Neural crest cell (in vitro differentiated cells): ENCODE data around the gene PI4KA. TPM values are rescaled to one million over a fixed set of nuclear protein-coding genes. Genes with fewer than 3 reads are reported as not detected.

Experiments
- DNase-seq: peaks from one replicate; pipeline ENCODE4 v3.0.0; 2021; ENCODE audit warnings: low read depth, mixed read lengths, low spot score
- H3K27ac Mint-ChIP-seq: one replicate; pipeline ENCODE4 v1.8.0; 2021; ENCODE audit warnings: mild to moderate bottlenecking, mixed read lengths; ENCODE audit not compliant: unreplicated experiment
- H3K27me3 Mint-ChIP-seq: 2 replicates; pipeline ENCODE4 v1.8.0; 2021; ENCODE audit warnings: low read depth, mild to moderate bottlenecking, mixed read lengths
- H3K36me3 Mint-ChIP-seq: 2 replicates; pipeline ENCODE4 v1.8.0; 2021; ENCODE audit warnings: low read depth, mild to moderate bottlenecking, mixed read lengths
- H3K4me1 Mint-ChIP-seq: 2 replicates; pipeline ENCODE4 v1.8.0; 2021; ENCODE audit warnings: mixed read lengths
- H3K4me3 Mint-ChIP-seq: one replicate; pipeline ENCODE4 v1.8.0; 2021; ENCODE audit warnings: mild to moderate bottlenecking, mixed read lengths
- H3K9me3 Mint-ChIP-seq: 2 replicates; pipeline ENCODE4 v1.8.0; 2021; ENCODE audit warnings: mixed read lengths
- total RNA-seq: library from RNA; stranded (reverse); gene quantifications from 2 replicates; pipeline ENCODE4 v1.2.1, GENCODE V29; 2021
- TF ChIP-seq, protein P1 (sequence below): fragments of 200-600 bp; sonication (generic); conservative IDR thresholded peaks from 2 replicates; pipeline ENCODE4 v1.5.0; 2021; ENCODE audit warnings: antibody characterized with exemption, mild to moderate bottlenecking

PI4KA gene
- total RNA-seq, 1 donor from 2014 or later, result 85.8 TPM

DNA sequence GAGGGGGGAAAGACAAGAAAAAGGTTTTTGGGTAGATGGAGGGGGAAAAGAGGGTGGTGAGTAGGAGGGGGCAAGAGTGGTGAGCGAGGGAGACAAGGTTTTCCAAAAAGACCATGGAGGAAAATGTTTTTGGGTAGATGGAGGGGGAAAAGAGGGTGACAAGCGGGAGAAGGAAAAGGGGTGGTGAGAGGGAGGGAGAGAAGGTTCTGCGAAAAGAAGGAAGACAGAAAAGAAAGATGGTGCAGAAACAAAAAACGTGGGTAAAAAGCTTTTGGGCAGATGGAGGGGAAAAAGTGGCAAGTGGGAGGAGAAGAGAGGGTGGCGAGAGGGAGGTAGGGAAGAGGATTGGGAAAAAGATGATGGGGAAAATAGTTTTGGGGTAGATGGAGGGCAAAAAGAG lies 200.6 kb downstream of the PI4KA start:
- no peak overlapping the region for H3K27ac Mint-ChIP-seq
- peaks cover 55% of the 10 kb centered on the region for H3K27me3 Mint-ChIP-seq
- no peak overlapping the region for H3K4me3 Mint-ChIP-seq
- no peak for DNase-seq
- no peaks in the 10 kb centered on the region for H3K4me1 Mint-ChIP-seq
- TF ChIP-seq, protein P1, sequence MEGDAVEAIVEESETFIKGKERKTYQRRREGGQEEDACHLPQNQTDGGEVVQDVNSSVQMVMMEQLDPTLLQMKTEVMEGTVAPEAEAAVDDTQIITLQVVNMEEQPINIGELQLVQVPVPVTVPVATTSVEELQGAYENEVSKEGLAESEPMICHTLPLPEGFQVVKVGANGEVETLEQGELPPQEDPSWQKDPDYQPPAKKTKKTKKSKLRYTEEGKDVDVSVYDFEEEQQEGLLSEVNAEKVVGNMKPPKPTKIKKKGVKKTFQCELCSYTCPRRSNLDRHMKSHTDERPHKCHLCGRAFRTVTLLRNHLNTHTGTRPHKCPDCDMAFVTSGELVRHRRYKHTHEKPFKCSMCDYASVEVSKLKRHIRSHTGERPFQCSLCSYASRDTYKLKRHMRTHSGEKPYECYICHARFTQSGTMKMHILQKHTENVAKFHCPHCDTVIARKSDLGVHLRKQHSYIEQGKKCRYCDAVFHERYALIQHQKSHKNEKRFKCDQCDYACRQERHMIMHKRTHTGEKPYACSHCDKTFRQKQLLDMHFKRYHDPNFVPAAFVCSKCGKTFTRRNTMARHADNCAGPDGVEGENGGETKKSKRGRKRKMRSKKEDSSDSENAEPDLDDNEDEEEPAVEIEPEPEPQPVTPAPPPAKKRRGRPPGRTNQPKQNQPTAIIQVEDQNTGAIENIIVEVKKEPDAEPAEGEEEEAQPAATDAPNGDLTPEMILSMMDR, result no peak
- no peaks in the 10 kb centered on the region for H3K36me3 Mint-ChIP-seq
- no peaks in the 10 kb centered on the region for H3K9me3 Mint-ChIP-seq

Other genes starting within 250 kb of the PI4KA start
- gene SERPIND1, start 84.7 kb downstream of the PI4KA start, total RNA-seq, result not detected in 2 replicates
- 20.0 and 20.2 TPM in 2 replicates for gene SNAP29, start 196 bp upstream of the PI4KA start, total RNA-seq
- gene CRKL, start 58.6 kb upstream of the PI4KA start, total RNA-seq, result 102 and 107 TPM in 2 replicates
- 0.79 and 0.84 TPM in 2 replicates for gene AIFM3, start 108.4 kb upstream of the PI4KA start, total RNA-seq
- gene LZTR1, start 123.5 kb upstream of the PI4KA start, total RNA-seq, result 88.7 and 94.5 TPM in 2 replicates
- 35.4 and 37.0 TPM in 2 replicates for gene THAP7, start 143.3 kb upstream of the PI4KA start, total RNA-seq
- gene P2RX6, start 156.4 kb upstream of the PI4KA start, total RNA-seq, result 3.4 and 4.5 TPM in 2 replicates
- gene SLC7A4, start 173.8 kb upstream of the PI4KA start, total RNA-seq, result 0.26 and 0.43 TPM in 2 replicates
- gene LRRC74B, start 187.1 kb upstream of the PI4KA start, total RNA-seq, result not detected in 2 replicates